Nephron (organoid): Measurements from ENCODE around the gene CDHR2.

Experiments used
- H3K27ac Mint-ChIP-seq, 3 experiments: 2 replicates each; pipeline ENCODE4 v1.8.0; 2020; ENCODE audit warnings: mixed read lengths in 3 of 3, mild to moderate bottlenecking in 2 of 3, moderate library complexity in 1 of 3
- H3K27me3 Mint-ChIP-seq: 2 replicates; pipeline ENCODE4 v1.8.0; 2021; ENCODE audit warnings: low read depth, mild to moderate bottlenecking, moderate library complexity, mixed read lengths
- H3K36me3 Mint-ChIP-seq: 2 replicates; pipeline ENCODE4 v1.8.0; 2020; ENCODE audit warnings: low read depth, mixed read lengths
- H3K4me1 Mint-ChIP-seq: 2 replicates; pipeline ENCODE4 v1.8.0; 2020; ENCODE audit warnings: mixed read lengths
- H3K4me3 Mint-ChIP-seq, 3 experiments: 2 replicates each; pipeline ENCODE4 v1.8.0; 2020; ENCODE audit warnings: mild to moderate bottlenecking in 3 of 3, mixed read lengths in 3 of 3, moderate library complexity in 2 of 3
- H3K9me3 Mint-ChIP-seq: 2 replicates; pipeline ENCODE4 v1.8.0; 2020; ENCODE audit warnings: mixed read lengths
- TF ChIP-seq, protein P1 (sequence below), 3 experiments: fragments of 200-600 bp; sonication (generic); IDR thresholded peaks; one replicate each; pipeline ENCODE4 v1.5.0; 2021; ENCODE audit warnings: antibody characterized with exemption in 3 of 3; ENCODE audit not compliant: unreplicated experiment in 3 of 3

CDHR2 gene

GRCh38 chr5:176632745-176633144, 83.6 kb downstream of the CDHR2 start:
- H3K9me3 Mint-ChIP-seq = peaks cover 5% of the 10 kb centered on the region
- no peaks in the 10 kb centered on the region for H3K36me3 Mint-ChIP-seq
- H3K27ac Mint-ChIP-seq = no peak overlapping the region
- no peaks in the 10 kb centered on the region for H3K4me1 Mint-ChIP-seq
- no peak overlapping the region for H3K4me3 Mint-ChIP-seq
- peaks cover 95% of the 10 kb centered on the region for H3K27me3 Mint-ChIP-seq
- TF ChIP-seq, protein P1, sequence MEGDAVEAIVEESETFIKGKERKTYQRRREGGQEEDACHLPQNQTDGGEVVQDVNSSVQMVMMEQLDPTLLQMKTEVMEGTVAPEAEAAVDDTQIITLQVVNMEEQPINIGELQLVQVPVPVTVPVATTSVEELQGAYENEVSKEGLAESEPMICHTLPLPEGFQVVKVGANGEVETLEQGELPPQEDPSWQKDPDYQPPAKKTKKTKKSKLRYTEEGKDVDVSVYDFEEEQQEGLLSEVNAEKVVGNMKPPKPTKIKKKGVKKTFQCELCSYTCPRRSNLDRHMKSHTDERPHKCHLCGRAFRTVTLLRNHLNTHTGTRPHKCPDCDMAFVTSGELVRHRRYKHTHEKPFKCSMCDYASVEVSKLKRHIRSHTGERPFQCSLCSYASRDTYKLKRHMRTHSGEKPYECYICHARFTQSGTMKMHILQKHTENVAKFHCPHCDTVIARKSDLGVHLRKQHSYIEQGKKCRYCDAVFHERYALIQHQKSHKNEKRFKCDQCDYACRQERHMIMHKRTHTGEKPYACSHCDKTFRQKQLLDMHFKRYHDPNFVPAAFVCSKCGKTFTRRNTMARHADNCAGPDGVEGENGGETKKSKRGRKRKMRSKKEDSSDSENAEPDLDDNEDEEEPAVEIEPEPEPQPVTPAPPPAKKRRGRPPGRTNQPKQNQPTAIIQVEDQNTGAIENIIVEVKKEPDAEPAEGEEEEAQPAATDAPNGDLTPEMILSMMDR (IDR thresholded peaks at IDR 0.05; ENCODE audit: unreplicated experiment in 3 of 3) = no peak

- Mint-ChIP-seq H3K4me3 (no peak overlapping the region), H3K27ac (no peak overlapping the region), H3K27me3 (peaks cover 94% of the 10 kb centered on the region), H3K4me1 (no peaks in the 10 kb centered on the region), H3K9me3 (peaks cover 5% of the 10 kb centered on the region), H3K36me3 (no peaks in the 10 kb centered on the region)
- TF ChIP-seq, protein P1 (IDR thresholded peaks at IDR 0.05; ENCODE audit: unreplicated experiment in 3 of 3) = no peak
Measured at GRCh38 chr5:176633598-176633997, 84.5 kb downstream of the CDHR2 start.

- no peaks in the 10 kb centered on the region for H3K36me3 Mint-ChIP-seq
- TF ChIP-seq, protein P1 (IDR thresholded peaks at IDR 0.05; ENCODE audit: unreplicated experiment in 3 of 3) = no peak
- no peak overlapping the region for H3K27ac Mint-ChIP-seq
- H3K9me3 Mint-ChIP-seq = peaks cover 5% of the 10 kb centered on the region
- no peak overlapping the region for H3K4me3 Mint-ChIP-seq
- H3K27me3 Mint-ChIP-seq = peaks cover 77% of the 10 kb centered on the region
- no peaks in the 10 kb centered on the region for H3K4me1 Mint-ChIP-seq
Measured at GRCh38 chr5:176636426-176636825, 87.3 kb downstream of the CDHR2 start.

DNA sequence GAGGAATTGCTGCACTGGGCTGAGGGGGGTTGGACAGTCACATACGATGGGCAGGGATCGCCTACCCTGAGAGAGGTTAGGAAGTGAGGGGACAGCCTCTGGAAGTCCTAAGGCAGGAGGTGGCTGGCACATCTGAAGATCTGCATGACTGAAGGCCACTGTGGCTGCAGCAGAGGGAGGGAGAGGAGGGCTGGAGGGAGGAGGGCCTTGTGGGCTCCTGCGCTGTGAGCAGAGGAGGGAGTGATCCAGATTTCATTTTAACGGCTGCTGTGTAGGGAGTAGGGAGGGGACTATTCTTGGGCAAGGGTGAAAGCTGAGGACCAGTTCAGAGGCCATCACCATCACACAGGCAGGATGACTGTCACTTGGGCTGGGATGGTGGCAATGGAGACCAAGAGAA, 88.4 kb downstream of the CDHR2 start:
- Mint-ChIP-seq H3K36me3 (no peaks in the 10 kb centered on the region), H3K4me1 (no peaks in the 10 kb centered on the region), H3K4me3 (no peak overlapping the region), H3K9me3 (peaks cover 5% of the 10 kb centered on the region), H3K27ac (no peak overlapping the region), H3K27me3 (peaks cover 65% of the 10 kb centered on the region)
- TF ChIP-seq, protein P1 (IDR thresholded peaks at IDR 0.05; ENCODE audit: unreplicated experiment in 3 of 3) = no peak

GRCh38 chr5:176638437-176638836, 89.3 kb downstream of the CDHR2 start:
- Mint-ChIP-seq H3K27me3 (peaks cover 57% of the 10 kb centered on the region), H3K9me3 (peaks cover 5% of the 10 kb centered on the region), H3K36me3 (no peaks in the 10 kb centered on the region), H3K27ac (no peak overlapping the region), H3K4me1 (no peaks in the 10 kb centered on the region), H3K4me3 (no peak overlapping the region)
- TF ChIP-seq, protein P1 (IDR thresholded peaks at IDR 0.05; ENCODE audit: unreplicated experiment in 3 of 3) = no peak

GRCh38 chr5:176639208-176639607, 90.1 kb downstream of the CDHR2 start:
- H3K4me3 Mint-ChIP-seq = no peak overlapping the region
- TF ChIP-seq, protein P1 (IDR thresholded peaks at IDR 0.05; ENCODE audit: unreplicated experiment in 3 of 3) = no peak
- H3K9me3 Mint-ChIP-seq = peaks cover 5% of the 10 kb centered on the region
- no peaks in the 10 kb centered on the region for H3K36me3 Mint-ChIP-seq
- H3K4me1 Mint-ChIP-seq = no peaks in the 10 kb centered on the region
- H3K27me3 Mint-ChIP-seq = peaks cover 49% of the 10 kb centered on the region
- no peak overlapping the region for H3K27ac Mint-ChIP-seq
